SJCRH30 (cell line): ENCODE results near the gene LHFPL6. TPM values are rescaled to one million over a fixed set of nuclear protein-coding genes. Genes with fewer than 3 reads are reported as not detected.

Experiments used
- DNase-seq, 2 experiments: peaks; one replicate each; pipeline ENCODE4 v3.0.0-alpha.2; 2015 to 2020
- H3K27ac ChIP-seq: fragments of 250-450 bp; sonication (Bioruptor Pico); 2 replicates; pipeline ENCODE4 v1.5.1; 2020; ENCODE audit warnings: mild to moderate bottlenecking, moderate library complexity
- H3K27me3 ChIP-seq: fragments of 250-450 bp; sonication (Bioruptor Pico); 2 replicates; pipeline ENCODE4 v1.5.1; 2020; ENCODE audit warnings: mild to moderate bottlenecking, moderate library complexity
- H3K36me3 ChIP-seq: fragments of 250-450 bp; sonication (Bioruptor Pico); 2 replicates; pipeline ENCODE4 v1.5.1; 2020; ENCODE audit warnings: mild to moderate bottlenecking, moderate library complexity
- H3K4me1 ChIP-seq: fragments of 250-450 bp; sonication (Bioruptor Pico); 2 replicates; pipeline ENCODE4 v1.5.1; 2020; ENCODE audit warnings: mild to moderate bottlenecking, moderate library complexity
- H3K4me3 ChIP-seq: fragments of 250-450 bp; sonication (Bioruptor Pico); 2 replicates; pipeline ENCODE4 v1.5.1; 2020; ENCODE audit warnings: mild to moderate bottlenecking, moderate library complexity
- H3K9me3 ChIP-seq: fragments of 250-450 bp; sonication (Bioruptor Pico); replicated peaks from 2 replicates; pipeline ENCODE4 v1.5.1; 2020; ENCODE audit warnings: mild to moderate bottlenecking, moderate library complexity
- total RNA-seq: library from RNA; depleted of rRNA; stranded (reverse); fragments of >200 nt; shearing (Covaris generic); gene quantifications from 2 replicates; pipeline ENCODE4 v1.2.3, GENCODE V29; 2014

The LHFPL6 gene
- total RNA-seq, 1 experiment from 2014 or later, result 35.6 TPM

DNA sequence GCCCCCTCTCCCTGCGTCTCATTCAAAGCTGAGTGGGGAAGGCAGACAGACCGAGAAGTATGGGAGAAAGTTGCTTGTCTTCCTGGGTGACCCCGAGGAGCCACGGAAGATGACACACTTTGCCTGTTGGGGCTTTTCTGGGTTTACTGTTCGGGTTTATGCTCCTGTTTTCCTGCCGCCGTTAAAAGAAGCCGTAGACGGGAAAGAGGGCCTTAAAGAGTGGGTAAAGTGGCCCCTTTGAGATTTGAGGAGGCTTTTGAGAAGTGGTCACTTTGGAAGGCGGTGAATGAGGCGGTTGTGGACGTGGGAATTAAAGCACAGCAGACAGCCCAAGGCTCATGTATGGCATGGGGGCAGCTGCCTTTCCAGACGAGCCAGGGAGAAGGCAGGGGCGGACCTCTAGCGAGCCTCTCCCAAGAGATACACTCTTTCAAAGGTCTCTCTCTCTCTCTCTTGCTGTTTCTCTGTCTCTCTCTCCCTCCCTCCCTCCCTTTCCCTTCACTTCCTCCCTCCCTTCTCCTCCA lies 493 bp upstream of the LHFPL6 start:
- Histone ChIP-seq H3K27ac (peak overlapping the region; percentile 93), H3K36me3 (peaks cover 6% of the 10 kb centered on the region), H3K27me3 (no peaks in the 10 kb centered on the region), H3K4me3 (peak overlapping the region; percentile 95), H3K4me1 (peaks cover 24% of the 10 kb centered on the region), H3K9me3 (no peaks in the 10 kb centered on the region)
- DNase-seq, result peak; percentile 84 to 88

DNA sequence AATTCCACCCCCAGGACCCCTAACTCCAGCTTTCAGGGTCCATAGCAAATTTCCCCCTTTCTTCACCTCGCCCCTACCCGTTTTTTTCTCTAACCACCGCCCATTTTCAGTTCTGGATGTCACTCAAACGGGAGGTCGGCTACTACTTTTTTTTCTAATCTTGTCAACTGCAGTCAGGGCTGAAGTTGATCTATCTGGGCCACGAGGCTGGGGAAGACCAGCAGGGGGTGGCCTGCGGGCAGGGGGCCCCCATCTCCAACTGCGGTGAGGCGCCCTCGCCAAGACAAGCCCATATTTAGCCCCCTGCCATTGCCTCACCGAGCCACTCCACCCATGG lies 748 bp downstream of the LHFPL6 start:
- H3K27ac ChIP-seq, result peak overlapping the region; percentile 93
- peaks cover 6% of the 10 kb centered on the region for H3K36me3 ChIP-seq
- H3K4me1 ChIP-seq, result peaks cover 36% of the 10 kb centered on the region
- no peaks in the 10 kb centered on the region for H3K27me3 ChIP-seq
- DNase-seq, result no peak
- no peaks in the 10 kb centered on the region for H3K9me3 ChIP-seq
- H3K4me3 ChIP-seq, result peak overlapping the region; percentile 95

DNA sequence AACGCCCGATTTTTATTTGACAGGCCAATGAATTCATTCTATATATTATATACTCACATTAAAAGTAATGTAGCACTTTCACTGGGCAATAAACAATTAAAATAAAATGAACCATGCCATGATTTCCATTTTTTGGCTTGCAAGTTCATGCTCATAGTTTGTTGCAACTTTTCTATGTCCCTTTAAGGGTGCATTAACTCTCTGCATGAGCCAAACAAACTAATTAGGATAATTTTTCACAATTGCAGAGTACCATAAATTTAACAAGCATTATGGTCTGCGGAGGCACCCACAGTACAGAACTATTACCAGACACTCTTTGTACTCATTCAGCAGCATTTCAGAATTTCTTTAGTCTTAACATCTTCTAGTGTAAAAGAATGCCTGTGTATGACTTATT lies 1.4 kb downstream of the LHFPL6 start:
- no peak for DNase-seq
- Histone ChIP-seq H3K4me1 (peaks cover 42% of the 10 kb centered on the region), H3K9me3 (no peaks in the 10 kb centered on the region), H3K4me3 (peak overlapping the region; percentile 95), H3K27ac (no peak overlapping the region; the same call in 1 of the 2 replicates), H3K27me3 (no peaks in the 10 kb centered on the region), H3K36me3 (peaks cover 6% of the 10 kb centered on the region)

DNA sequence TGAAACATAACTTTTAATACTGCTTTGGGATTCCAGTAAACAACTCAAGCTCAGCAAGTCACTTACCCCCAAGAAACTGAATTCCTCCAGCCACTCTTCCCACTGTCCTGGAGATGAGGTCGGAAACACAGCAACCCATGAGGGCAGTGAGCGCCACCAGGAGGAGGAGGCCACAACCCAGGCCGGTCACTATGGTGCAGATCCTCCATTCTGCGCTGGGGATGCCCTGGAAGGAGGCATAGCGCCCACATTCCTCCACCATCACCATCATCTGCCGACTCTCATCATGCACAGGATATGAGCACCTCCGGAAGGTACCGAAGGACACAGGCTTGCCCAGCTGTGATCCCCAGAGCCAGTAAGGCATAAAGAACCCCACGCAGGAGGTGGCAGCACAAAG lies 2.2 kb downstream of the LHFPL6 start:
- no peak overlapping the region for H3K27ac ChIP-seq
- H3K27me3 ChIP-seq, result no peaks in the 10 kb centered on the region
- no peaks in the 10 kb centered on the region for H3K9me3 ChIP-seq
- peaks cover 48% of the 10 kb centered on the region for H3K4me1 ChIP-seq
- no peak overlapping the region for H3K4me3 ChIP-seq
- DNase-seq, result no peak
- peaks cover 6% of the 10 kb centered on the region for H3K36me3 ChIP-seq

DNA sequence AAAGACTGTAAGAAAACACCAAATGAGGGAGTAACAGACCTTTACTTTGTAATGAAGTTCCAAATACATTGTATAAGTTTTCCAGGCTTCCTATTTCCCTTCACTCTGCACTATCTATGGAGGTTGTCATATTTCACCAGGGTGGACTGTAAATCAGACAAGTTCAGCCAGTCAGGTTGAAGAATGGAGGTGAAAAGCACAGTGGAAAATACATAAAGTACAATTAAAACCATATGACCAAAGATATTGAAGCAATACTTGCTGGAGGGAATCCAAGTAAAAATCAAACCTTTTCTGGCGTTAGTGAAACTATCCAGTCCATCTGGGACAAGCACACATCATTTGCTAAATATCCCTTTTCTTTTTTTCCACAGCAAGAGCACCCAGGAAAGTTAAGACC lies 3.2 kb downstream of the LHFPL6 start:
- Histone ChIP-seq H3K9me3 (no peaks in the 10 kb centered on the region), H3K27me3 (no peaks in the 10 kb centered on the region), H3K36me3 (peaks cover 6% of the 10 kb centered on the region), H3K27ac (no peak overlapping the region), H3K4me1 (peaks cover 42% of the 10 kb centered on the region), H3K4me3 (no peak overlapping the region)
- no peak for DNase-seq

DNA sequence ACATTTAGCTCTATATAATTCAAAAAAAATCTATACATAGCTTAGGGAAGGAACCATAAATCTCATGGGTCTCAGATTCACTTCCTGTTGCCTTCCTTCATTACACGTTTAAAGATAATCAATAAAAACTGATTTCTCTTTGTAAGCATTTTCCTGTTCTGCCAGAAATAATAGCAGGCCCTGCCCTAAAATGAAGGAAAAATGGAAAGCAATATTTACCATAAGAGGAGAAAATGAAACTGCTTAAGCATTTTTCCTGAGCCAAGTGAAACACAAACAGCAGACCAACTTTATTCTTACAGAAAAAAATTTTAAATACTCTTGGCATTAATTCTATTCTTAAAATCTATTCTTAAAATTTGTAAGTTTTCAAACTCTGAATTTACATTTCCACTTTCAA lies 4.0 kb downstream of the LHFPL6 start:
- Histone ChIP-seq H3K27ac (no peak overlapping the region), H3K36me3 (peaks cover 6% of the 10 kb centered on the region), H3K9me3 (peaks cover 4% of the 10 kb centered on the region; the same call in 1 of the 2 replicates), H3K4me1 (peaks cover 42% of the 10 kb centered on the region), H3K27me3 (no peaks in the 10 kb centered on the region), H3K4me3 (no peak overlapping the region)
- DNase-seq, result no peak

DNA sequence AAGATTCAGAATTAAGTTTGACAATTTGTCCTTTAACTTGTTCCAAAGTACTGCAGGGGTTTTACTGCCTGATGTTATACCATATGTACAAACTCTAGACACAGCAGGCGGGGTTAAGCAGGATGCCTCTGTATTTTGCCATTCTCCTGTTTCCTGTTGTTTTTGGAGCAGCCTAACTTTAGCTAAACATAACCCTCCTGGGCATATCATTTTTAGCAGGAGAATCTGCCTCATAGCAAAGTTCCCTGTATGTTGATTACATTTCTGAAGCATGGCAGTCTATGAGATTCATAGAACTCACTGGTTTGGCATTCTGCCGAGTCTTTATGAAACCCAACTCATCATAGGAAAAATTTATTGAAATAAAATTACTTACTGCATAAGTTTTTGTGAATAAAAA lies 5.2 kb downstream of the LHFPL6 start:
- Histone ChIP-seq H3K36me3 (peaks cover 6% of the 10 kb centered on the region), H3K9me3 (peaks cover 4% of the 10 kb centered on the region; the same call in 1 of the 2 replicates), H3K4me1 (peaks cover 42% of the 10 kb centered on the region), H3K27me3 (no peaks in the 10 kb centered on the region), H3K4me3 (no peak overlapping the region), H3K27ac (no peak overlapping the region)
- DNase-seq, result peak in 1 of 2 experiments; percentile 51

DNA sequence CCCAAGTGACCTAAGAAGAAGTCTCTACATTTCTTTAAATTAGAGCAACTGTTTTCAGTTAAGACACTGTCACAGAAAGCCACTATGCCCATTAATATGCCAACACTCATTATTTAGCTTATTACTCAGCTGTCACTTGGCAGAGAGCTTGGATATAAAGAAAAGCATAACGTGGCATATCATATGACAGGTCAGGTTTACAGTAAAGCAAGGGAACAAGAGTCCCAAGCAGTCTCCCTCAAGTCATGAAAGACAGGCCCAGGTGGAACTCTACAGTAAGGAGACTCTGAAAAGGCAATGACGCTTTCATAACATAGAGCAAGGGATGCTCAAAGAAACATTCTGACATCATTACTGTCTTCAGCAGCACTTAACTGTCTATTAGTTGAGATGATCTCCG lies 6.3 kb downstream of the LHFPL6 start:
- Histone ChIP-seq H3K27ac (peak overlapping the region; percentile 10; the same call in 1 of the 2 replicates), H3K27me3 (no peaks in the 10 kb centered on the region), H3K9me3 (peaks cover 4% of the 10 kb centered on the region; the same call in 1 of the 2 replicates), H3K36me3 (peaks cover 6% of the 10 kb centered on the region), H3K4me1 (peaks cover 42% of the 10 kb centered on the region), H3K4me3 (no peak overlapping the region)
- DNase-seq, result peak; percentile 86 to 96

DNA sequence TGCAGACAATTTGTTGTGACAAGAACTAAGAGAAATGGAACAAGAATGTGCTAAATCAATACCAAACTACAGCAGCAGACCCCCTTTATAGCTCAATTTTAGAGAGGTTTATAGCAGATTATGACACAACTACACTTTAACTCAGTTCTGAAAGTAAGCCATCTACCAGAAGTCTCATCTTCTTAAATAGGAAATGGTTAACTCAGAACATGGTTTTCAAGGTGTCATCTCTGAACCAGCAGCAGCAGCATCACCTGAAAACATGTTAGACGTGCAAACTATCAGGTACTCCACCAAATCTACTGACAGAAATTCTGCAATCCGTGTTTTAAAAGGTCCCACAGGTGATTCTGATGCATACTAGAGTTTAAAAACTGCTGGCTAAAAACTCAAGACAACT lies 6.8 kb downstream of the LHFPL6 start:
- no peak overlapping the region for H3K4me3 ChIP-seq
- H3K27me3 ChIP-seq, result no peaks in the 10 kb centered on the region
- peaks cover 6% of the 10 kb centered on the region for H3K36me3 ChIP-seq
- DNase-seq, result no peak
- 0 out of 2 replicates have a peak overlapping the region, but pooled peaks have one; percentile 10 for H3K27ac ChIP-seq
- peaks cover 37% of the 10 kb centered on the region for H3K4me1 ChIP-seq
- H3K9me3 ChIP-seq, result peaks cover 4% of the 10 kb centered on the region; the same call in 1 of the 2 replicates

DNA sequence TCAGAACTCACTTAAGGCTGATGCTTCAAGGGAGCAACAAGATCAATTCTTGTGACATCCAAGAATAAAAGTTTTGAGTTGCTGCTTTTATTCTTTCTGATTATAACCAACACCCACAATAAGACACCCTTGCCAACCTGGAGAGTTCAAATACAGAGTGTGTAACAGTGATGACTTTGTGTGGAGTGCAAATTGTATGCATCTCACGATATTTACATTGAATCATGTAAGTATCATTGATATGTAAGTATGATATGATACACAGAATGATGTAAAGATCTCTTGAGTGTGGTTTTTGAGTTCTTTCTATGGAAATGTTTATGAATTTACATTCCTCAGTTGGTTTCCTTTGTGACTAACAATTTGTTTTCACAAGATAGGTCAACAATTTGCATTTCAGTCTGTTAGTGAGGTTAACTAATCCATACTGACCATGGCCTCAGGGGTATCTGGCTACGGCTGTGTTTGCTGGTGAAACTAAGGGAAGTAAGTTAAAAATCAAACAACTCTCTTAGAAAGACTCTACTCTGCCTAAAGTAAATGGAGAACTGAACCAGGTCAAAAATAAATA lies 12.4 kb downstream of the LHFPL6 start:
- no peak overlapping the region for H3K27ac ChIP-seq
- H3K27me3 ChIP-seq, result no peaks in the 10 kb centered on the region
- H3K4me3 ChIP-seq, result no peak overlapping the region
- no peak for DNase-seq
- peaks cover 4% of the 10 kb centered on the region; the same call in 1 of the 2 replicates for H3K9me3 ChIP-seq
- no peaks in the 10 kb centered on the region for H3K4me1 ChIP-seq
- H3K36me3 ChIP-seq, result no peaks in the 10 kb centered on the region; the same call in 1 of the 2 replicates

DNA sequence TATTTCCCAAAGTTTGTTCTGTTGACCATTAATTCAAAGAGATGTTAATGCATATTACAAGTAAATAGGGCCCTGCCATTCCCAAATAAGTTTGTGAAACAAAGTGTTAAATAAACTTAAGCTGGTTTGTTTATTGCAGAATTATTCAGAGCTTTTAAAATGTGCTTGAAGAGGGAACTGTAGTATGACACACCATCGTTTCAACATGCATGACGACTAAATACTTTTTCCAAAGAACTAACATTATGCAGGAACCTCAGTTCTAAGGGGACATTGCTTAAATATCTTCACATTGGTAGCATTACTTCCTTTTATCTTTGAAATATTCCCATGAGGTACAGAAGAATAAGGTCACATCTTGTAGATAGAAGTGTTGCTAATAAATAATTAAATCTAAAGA lies 14.6 kb downstream of the LHFPL6 start:
- H3K27me3 ChIP-seq, result no peaks in the 10 kb centered on the region
- H3K9me3 ChIP-seq, result no peaks in the 10 kb centered on the region
- H3K36me3 ChIP-seq, result no peaks in the 10 kb centered on the region
- no peak overlapping the region for H3K27ac ChIP-seq
- DNase-seq, result no peak
- H3K4me3 ChIP-seq, result no peak overlapping the region
- no peaks in the 10 kb centered on the region for H3K4me1 ChIP-seq

DNA sequence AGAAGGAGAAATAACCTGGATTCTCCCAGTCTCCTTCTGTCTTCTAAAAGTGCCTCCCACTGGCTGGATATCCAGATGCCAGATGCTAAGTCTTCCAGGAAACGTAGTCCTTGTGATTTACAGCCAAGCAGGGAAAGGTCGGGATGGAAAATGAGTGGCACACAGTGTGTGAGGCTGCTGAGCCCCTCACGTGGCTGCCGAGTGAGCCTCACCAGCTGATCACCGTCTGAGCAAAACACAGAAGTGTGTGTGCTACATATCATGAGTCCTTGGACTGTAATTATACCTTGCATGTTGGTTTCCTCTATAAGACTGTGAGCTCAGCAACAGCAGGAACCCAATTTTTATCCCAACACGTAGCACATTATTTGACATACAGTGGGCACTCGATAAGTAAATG lies 15.1 kb downstream of the LHFPL6 start:
- Histone ChIP-seq H3K9me3 (no peaks in the 10 kb centered on the region), H3K27ac (no peak overlapping the region), H3K27me3 (no peaks in the 10 kb centered on the region), H3K36me3 (no peaks in the 10 kb centered on the region), H3K4me3 (no peak overlapping the region), H3K4me1 (no peaks in the 10 kb centered on the region)
- no peak for DNase-seq

DNA sequence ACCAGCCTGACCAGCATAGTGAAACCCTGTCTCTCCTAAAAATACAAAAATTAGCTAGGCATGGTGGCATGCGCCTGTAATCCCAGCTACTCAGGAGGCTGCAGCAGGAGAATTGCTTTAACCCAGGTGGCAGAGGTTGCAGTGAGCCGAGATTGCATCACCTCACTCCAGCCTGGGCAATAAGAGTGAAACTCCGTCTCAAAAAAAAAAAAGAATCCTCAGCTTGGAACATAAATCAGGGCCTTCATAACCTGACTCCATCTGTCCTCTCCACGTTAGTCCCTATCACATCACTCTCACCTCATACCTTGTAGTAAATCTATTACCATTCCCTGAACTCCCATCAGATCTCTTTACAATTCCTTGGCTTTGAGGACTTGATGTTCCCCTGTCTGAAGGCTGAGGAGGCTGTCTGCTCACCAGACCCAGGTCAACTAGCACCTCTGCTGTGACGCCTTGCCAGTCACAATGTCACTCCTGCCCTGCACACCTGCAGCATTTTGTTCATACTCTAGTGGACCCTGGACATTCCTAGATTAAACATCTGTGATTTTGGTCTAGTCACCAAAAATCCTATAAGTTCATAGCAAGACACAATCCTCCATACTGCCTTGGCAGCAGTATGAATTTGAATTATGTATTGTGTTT lies 15.9 kb downstream of the LHFPL6 start:
- Histone ChIP-seq H3K27me3 (no peaks in the 10 kb centered on the region), H3K27ac (no peak overlapping the region), H3K9me3 (no peaks in the 10 kb centered on the region), H3K36me3 (no peaks in the 10 kb centered on the region; the same call in 1 of the 2 replicates), H3K4me1 (no peaks in the 10 kb centered on the region), H3K4me3 (no peak overlapping the region)
- DNase-seq, result no peak

DNA sequence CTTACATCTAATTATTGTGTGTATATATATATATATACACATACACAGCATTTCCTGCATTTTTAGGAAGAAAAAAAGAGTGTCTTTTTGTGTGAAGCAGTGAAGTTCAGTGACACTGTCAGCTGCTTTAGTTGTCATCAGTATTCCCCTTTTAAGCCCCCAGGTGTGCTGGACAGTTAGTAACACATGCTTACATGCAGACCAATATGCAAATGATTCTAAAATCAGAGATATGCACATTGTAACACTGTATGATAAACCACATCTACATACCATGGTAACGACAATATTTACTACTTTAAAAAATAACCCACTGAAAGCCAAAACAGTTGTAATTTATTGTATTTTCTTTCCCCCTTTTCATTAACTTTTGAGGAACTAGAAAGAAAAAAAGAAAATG lies 16.8 kb downstream of the LHFPL6 start:
- no peak overlapping the region for H3K27ac ChIP-seq
- H3K27me3 ChIP-seq, result no peaks in the 10 kb centered on the region
- no peak for DNase-seq
- H3K4me3 ChIP-seq, result no peak overlapping the region
- no peaks in the 10 kb centered on the region for H3K9me3 ChIP-seq
- no peaks in the 10 kb centered on the region for H3K4me1 ChIP-seq
- no peaks in the 10 kb centered on the region; the same call in 1 of the 2 replicates for H3K36me3 ChIP-seq

DNA sequence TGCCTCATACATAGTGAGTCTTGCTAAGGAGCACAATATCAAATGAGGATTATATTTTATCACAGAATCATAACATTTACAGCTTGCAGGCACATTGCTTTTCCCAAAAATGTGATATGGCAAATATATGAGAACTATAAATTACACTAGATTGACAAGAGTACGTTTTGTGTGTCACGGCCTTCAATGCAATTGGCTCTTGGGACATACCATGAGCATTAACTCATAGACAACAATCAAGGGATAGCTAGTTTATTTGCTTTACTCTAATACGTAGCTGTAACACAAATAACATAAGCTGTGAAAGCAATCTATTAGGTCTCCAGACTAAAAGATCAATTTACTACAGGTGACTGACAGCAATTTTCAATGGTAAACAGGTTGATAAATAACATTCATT lies 17.8 kb downstream of the LHFPL6 start:
- Histone ChIP-seq H3K4me3 (no peak overlapping the region), H3K9me3 (no peaks in the 10 kb centered on the region), H3K27me3 (no peaks in the 10 kb centered on the region), H3K4me1 (peaks cover 8% of the 10 kb centered on the region), H3K27ac (no peak overlapping the region), H3K36me3 (no peaks in the 10 kb centered on the region; the same call in 1 of the 2 replicates)
- DNase-seq, result no peak
